HG02870 (cell line): ENCODE results near the gene NACC2.

Source experiments
- ATAC-seq: cut with Tn5 transposase; IDR thresholded peaks from one replicate; pipeline ENCODE4 v1.9.1; 2021; ENCODE audit warnings: mild to moderate bottlenecking, moderate library complexity; ENCODE audit not compliant: unreplicated experiment

Gene NACC2

DNA sequence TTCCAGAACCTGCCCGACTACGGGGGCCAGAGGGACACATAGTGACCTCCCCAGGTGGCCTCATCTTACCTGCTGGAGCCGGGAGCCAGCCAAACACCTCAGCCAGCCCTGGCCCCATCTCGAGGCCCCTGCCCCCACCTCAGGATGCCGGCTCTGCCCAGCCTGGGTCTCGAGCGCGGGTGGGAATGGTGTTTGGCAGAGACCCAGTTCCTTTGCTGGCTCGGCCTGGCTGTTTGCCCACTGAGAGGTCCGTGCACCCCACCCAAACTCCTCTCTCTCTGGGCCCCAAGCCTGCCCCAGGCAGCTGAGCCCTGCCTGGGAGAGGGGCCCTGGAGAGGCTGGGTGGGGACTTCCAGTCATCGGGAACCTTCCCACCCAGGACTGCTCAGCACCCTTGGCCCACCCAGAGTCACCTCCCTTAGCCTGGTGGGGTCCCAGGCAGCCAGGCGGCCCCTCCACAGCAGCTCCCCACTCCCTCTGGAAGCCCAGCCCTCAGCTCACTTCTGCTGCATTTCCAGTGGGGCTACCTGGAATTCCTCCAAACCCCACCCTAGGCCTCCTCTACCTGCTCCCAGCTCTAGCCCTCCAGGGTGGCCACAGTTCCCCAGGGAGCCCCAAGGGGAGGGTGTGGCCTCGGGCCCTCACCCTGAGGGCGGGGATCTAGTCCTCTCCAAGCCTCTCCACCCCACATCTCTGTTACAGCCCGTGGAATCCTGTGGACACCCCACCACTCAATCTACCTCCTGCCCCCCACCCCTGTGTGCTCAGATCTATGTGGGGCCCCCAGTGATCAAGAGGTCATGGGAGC is 91.5 kb downstream of the NACC2 start:
- ATAC-seq, result no peak

DNA sequence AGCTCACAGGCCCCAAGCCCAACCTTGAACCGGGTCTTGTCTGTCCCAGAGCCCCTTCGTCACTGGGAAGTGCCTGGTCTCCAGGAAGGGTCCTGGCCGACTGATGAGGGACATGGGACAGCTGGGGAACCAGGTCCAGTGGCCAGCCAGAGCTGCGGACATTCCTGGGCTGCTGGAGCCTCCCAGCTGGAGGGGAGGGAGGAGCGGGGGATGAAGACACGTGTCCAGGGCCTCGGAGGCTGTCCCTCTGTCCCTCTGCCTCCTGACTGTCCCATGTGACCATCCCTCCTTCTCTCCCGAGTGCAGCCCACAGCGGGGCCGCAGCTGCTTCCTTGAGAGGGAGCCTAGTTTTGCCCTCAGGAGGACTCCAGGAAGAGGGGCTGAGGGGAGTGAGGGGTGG is 92.2 kb downstream of the NACC2 start:
- no peak for ATAC-seq

DNA sequence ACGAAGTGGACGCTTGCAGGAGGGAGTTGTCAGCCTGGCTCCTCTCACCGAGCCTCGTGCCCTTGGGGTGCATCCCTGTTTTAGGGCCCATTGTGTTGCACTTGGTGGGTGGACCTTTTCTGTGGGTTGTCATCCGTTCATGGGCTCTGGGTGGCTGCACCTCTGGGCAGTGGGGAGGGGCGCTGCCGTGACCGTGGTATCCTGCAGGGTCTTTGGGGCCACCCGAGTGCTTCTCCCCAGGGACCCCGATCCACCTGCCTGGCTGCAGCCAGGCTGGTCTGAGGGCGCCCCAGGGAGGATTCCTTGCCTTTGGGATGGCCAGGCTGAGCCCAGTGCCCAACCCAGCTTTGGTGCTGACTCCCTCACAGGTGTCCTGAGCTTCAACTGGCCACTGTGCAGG is 92.9 kb downstream of the NACC2 start:
- ATAC-seq, result no peak

DNA sequence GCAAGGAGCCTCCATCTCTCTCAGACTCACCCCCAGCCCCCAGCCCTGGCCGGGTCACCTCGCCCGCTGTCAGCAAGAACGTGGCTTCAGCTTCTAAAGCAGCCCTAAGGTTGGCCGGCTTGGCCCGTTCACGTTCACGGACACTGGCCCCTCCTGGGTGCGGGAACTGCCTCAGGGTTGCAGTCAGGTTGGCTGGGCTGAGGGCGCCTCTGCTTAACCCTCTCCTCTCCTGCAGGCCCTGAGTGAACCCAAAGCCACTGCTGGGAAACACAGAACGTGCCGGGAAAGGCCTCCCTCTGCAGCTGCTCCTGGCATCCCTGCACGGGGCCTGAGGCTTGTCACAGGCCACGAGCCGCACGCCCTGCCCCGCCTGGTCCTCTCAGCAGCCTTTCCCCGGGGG is 93.9 kb downstream of the NACC2 start:
- ATAC-seq, result no peak

DNA sequence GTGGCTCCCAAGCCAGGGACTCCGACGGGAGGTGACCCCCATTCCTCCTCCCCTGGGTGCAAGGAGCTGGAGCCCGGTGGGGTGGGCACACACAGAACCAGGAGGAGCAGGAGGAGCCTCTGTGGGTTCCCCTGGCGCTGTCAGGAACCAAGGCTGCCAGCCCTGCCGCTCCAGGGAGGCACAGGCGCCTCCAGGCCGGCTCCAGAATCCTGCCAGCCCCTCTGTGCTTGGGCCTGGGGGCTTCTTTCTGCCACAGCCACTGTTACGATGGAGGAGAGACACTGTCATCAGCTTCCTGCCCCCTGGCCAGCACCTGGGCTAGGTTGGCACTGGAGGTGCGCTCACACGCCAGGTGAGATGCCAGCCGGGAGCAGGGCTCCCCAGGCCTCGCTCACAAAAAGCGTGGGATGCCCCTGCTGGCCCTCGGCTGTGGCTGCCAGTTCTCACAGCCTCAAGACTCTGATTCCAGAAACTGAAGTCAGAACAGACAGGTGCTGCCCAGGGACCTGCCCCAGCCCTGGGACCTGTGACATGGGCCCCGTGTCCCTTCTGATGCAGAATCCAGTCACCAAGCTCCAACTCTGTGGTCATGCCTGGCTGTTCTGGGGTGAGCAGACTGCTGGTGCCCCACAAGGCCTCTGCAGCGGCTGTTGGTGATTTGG is 96.5 kb downstream of the NACC2 start:
- no peak for ATAC-seq

- ATAC-seq, result no peak
These were observed 97.1 kb downstream of the NACC2 start for GRCh38 chr9:135998016-135998380.

- no peak for ATAC-seq
These were observed 97.7 kb downstream of the NACC2 start for GRCh38 chr9:135997090-135998015.

- ATAC-seq, result no peak
These were observed 99.3 kb downstream of the NACC2 start for GRCh38 chr9:135995816-135996215.

DNA sequence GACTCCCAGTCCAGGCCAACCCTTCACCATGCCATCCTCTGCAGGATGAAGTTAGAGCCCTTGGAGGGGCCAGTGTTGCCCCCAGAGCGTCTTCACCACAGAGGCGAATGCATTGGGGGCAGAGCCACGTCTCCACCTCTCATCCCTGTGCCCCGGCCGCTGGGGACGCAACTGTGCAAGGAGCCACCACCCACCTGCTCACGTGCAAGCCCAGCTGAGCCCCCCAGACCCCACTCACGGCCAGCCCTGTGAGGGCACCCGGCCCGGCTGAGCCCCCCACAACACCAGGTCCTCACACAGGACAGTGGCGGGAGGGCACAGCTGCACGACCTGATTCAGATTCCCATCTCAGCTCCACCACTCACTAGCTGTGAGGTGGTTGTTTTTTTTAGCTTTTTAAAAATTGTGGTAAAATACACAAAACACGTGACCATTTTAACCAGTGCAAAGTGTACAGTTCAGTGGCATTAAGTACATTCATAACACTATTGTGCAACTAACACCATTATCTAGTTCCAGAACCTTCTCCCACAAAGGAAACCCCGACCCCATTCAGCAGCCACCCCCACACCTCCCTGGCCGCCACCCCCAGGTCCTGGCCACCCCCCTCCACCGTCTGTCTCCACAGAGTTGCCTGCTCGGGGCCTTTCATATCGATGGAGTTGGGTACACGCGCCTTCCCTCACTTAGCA is 100.4 kb downstream of the NACC2 start:
- ATAC-seq, result no peak

- ATAC-seq, result no peak
These were observed 101.2 kb downstream of the NACC2 start for GRCh38 chr9:135993765-135994500.

DNA sequence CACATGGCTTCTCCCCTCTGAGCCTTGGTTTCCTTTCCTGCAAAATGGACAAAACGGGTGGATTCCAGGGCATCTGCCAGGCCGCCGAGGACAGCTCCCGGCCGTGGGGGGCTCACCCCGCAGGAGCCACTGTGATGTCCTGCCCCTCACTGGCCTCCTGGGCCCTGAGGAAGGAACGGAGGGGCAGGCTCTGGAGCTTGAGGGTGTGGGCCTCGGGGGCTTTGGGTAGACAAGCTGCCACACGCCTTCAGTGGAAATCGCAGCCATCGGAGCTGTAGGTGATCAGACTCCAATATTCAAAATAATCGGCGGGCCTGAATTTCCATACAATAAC is 101.7 kb downstream of the NACC2 start:
- no peak for ATAC-seq

DNA sequence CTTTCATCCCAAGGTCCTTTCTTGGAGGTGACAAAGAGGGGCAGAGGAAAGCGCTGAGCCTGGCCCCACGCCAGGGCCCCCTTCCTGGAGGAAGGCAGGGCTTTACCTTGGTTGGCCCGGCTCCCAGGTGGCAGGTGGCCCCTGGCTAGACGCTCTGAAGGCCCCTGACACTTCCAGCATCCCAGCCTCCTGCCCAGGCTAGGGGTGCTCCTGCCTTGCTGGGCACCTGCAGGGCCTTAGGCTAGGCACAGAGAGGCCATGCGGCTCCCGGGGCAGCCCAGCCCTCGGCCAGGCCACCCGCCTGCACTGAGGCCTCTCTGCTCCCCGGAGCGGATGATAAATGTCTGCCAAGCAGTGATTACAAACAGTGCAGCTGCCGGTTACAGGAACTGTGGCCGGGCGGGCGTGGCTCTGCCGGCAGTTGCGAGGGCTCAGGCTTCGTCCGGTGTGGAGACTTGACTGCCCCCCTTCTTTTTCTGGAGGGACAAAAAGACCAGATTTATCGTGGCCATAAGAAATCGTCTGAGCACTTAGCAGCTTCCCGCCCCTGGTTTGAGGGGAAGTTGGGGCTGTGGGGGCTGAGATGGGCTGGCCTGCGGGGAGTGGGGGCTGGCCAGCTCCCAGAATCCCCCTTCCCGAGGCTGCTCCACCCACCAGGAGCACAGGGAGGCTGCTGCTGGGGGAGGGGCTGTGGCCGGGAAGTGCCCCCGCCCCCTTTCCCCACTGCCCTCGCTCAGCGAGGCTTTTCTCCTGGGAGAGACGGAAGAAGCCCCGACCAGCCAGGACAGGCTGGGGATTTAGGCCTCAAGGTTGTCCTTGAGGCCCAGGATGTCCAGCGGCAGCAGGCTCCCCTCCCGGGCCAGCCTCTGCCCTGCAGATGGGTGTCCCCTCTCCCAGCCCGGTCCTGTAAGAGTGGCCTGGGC is 102.3 kb downstream of the NACC2 start:
- no peak for ATAC-seq

- no peak for ATAC-seq
These were observed 103.3 kb downstream of the NACC2 start for GRCh38 chr9:135991771-135992170.

- ATAC-seq, result no peak
These were observed 104.3 kb downstream of the NACC2 start for GRCh38 chr9:135990468-135991429.

DNA sequence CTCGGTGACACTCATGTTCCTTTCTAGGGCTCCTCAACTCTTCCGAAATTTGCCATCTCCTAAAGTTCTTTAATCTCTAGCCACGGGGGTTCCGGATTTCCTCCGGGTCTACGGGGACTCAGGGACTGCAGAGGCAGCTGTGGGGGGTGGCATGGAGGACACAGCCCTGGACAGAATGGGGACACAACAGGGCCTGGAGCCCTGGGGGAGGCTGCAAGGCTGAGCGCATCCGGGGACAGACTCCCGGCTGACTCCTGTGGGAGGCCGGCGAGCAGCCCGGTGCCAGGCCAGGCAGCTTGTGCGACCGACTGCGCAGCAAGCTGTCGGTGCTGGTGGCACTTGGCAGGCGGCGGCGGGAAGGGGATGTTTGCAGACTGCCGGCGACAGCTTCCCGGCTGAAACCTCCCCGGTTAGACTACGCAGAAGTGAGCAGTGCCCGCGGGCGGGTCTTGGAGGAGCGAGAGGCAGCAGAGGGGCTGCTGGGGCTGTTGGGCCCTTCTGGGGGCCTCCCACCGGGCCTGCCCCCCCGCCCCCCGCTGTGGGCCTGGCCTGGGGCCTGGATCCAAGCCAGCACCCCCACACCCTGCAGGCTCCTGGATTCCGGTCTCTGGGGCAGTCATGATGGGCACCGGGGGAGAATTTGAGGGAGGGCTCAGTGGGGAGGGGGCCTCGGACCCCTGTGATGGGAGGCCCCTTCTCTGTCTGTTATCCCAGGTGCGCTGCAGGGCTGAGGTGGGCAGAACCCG is 105.2 kb downstream of the NACC2 start:
- ATAC-seq, result no peak

GRCh38 chr9:135989157-135989556 is 105.9 kb downstream of the NACC2 start:
- ATAC-seq, result no peak

DNA sequence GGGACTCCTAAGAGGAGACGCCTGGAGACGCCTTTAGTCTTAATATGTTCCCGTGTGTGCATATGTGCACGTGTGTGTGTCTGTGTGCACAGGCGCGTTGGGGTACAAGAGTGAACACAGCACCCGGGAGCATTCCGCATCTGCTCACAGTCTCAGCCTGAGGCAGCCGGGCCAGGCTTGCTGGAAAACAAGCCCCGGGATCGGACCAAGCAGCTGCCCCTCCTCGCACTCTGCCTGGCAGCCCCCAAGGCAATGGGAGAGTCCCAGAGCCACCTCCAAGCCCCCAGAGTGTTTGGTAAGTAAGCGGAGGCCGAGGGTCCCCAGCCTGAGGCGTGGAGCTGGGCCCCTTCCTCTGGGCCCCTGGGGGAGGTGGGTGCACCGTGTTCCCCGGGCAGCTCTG is 106.6 kb downstream of the NACC2 start:
- no peak for ATAC-seq
